Measurements from ENCODE around the gene MOAP1.
"Not testable (repeated sequence)": the region's sequence is repeated elsewhere in the genome, so short reads cannot be mapped to it uniquely, and the experiment has no call there.

MOAP1 gene

DNA sequence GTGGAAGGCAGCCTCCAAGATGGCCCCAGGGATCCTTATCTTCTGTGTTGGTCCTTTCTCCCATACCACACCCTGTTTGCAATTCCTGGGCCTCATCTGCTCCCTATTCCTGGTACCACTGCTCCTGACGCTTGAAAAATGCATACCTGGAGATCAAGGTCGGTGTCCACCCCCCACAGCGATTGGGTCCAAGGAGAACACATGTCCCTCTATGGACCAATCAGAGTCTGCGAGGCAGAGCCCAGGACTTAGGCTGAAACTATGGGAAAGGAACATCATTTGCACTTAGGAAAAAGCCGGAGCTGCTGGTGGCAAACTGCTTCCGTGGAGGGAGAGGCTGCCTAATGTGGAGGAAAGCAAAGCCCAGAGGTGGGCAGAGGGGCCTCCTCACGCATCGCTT is 35.7 kb downstream of the MOAP1 start:
- Histone ChIP-seq H3K4me3 (IDR thresholded peaks at IDR 0.05; ENCODE audit: insufficient read depth, low read depth, low read length) (no peak overlapping the region), H3K4me1 (ENCODE audit: low read depth, poor library complexity, severe bottlenecking) (no peaks in the 10 kb centered on the region), H3K27me3 (ENCODE audit: insufficient read depth, low read depth) (no peaks in the 10 kb centered on the region), H3K9ac (no peak overlapping the region), H4K20me1 (ENCODE audit: insufficient read depth) (no peaks in the 10 kb centered on the region), H2AFZ (ENCODE audit: low read depth) (no peak overlapping the region), H3K27ac (no peak overlapping the region), H3K36me3 (ENCODE audit: insufficient read depth) (no peaks in the 10 kb centered on the region), H3K79me2 (ENCODE audit: insufficient read depth, low read depth) (no peaks in the 10 kb centered on the region), H3K4me2 (no peak overlapping the region)
- TF ChIP-seq, protein P1, sequence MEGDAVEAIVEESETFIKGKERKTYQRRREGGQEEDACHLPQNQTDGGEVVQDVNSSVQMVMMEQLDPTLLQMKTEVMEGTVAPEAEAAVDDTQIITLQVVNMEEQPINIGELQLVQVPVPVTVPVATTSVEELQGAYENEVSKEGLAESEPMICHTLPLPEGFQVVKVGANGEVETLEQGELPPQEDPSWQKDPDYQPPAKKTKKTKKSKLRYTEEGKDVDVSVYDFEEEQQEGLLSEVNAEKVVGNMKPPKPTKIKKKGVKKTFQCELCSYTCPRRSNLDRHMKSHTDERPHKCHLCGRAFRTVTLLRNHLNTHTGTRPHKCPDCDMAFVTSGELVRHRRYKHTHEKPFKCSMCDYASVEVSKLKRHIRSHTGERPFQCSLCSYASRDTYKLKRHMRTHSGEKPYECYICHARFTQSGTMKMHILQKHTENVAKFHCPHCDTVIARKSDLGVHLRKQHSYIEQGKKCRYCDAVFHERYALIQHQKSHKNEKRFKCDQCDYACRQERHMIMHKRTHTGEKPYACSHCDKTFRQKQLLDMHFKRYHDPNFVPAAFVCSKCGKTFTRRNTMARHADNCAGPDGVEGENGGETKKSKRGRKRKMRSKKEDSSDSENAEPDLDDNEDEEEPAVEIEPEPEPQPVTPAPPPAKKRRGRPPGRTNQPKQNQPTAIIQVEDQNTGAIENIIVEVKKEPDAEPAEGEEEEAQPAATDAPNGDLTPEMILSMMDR (conservative IDR thresholded peaks at IDR 0.05; ENCODE audit: low read depth, low read length): no peak

DNA sequence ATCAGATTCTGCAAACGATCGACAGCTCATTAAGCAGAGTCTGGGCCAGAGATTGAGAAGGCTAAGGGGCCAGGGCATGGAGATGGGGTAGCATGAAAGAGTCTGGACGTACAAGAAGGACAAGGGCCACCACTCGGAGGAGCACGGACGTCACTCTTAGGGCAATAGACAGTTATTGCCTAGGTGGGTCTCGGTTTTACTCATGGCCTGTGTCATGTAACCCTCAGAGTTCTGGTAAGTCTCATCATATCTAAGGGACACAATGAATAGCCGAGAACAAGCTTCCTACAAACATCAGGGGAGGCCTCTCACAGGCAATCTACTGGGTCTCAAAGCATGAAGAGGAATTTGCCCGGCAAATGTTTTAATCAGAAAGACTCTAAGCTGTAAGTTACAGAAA is 38.6 kb downstream of the MOAP1 start:
- Histone ChIP-seq H2AFZ (ENCODE audit: low read depth) (no peak overlapping the region), H3K9ac (no peak overlapping the region), H3K4me1 (ENCODE audit: low read depth, poor library complexity, severe bottlenecking) (no peaks in the 10 kb centered on the region), H3K36me3 (ENCODE audit: insufficient read depth) (no peaks in the 10 kb centered on the region), H3K4me2 (no peak overlapping the region), H4K20me1 (ENCODE audit: insufficient read depth) (no peaks in the 10 kb centered on the region), H3K27ac (no peak overlapping the region), H3K79me2 (ENCODE audit: insufficient read depth, low read depth) (no peaks in the 10 kb centered on the region), H3K4me3 (IDR thresholded peaks at IDR 0.05; ENCODE audit: insufficient read depth, low read depth, low read length) (no peak overlapping the region), H3K27me3 (ENCODE audit: insufficient read depth, low read depth) (no peaks in the 10 kb centered on the region)
- TF ChIP-seq, protein P1 (conservative IDR thresholded peaks at IDR 0.05; ENCODE audit: low read depth, low read length): no peak

DNA sequence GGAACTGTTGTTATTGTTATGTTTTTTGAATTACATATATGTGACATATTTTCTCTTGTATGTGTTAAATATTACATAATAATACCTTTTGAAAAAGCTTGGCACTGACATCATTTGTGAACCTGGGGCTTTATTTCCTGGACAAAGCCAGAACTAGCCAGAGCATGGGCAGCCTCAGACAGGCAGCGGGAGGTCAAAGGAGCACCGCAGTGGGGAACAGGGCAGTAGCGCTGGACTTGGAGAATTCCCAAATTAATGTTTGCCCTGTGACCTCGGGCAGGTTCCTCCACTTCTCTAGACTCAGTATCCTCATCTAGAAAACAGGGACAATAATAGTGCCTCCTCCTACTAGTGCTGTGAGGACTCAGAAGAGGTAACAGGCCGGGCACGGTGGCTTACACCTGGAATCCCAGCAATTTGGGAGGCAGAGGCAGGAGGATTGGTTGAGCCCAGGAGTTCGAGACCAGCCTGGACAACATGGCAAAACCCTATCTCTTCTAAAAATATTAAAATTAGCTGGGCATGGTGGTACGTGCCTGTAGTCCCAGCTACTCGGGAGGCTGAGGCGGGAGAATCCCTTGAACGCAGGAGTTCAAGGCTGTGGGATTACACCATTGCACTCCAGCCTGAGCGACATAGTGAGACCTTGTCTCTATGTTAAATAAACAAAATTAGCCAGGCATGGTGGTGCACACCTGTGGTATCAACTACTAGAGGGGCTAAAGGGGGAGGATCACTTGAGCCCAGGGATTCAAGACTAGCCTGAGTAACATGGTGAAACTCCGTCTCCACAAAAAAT is 41.6 kb downstream of the MOAP1 start:
- H2AFZ ChIP-seq (ENCODE audit: low read depth): no peak overlapping the region
- TF ChIP-seq, protein P1 (conservative IDR thresholded peaks at IDR 0.05; ENCODE audit: low read depth, low read length): no peak
- H4K20me1 ChIP-seq (ENCODE audit: insufficient read depth): no peaks in the 10 kb centered on the region
- no peaks in the 10 kb centered on the region for H3K79me2 ChIP-seq (ENCODE audit: insufficient read depth, low read depth)
- H3K27ac ChIP-seq: no peak overlapping the region
- no peak overlapping the region for H3K4me3 ChIP-seq (IDR thresholded peaks at IDR 0.05; ENCODE audit: insufficient read depth, low read depth, low read length)
- H3K4me1 ChIP-seq (ENCODE audit: low read depth, poor library complexity, severe bottlenecking): peaks cover 4% of the 10 kb centered on the region
- no peaks in the 10 kb centered on the region for H3K36me3 ChIP-seq (ENCODE audit: insufficient read depth)
- H3K9ac ChIP-seq: no peak overlapping the region
- H3K4me2 ChIP-seq: no peak overlapping the region
- no peaks in the 10 kb centered on the region for H3K27me3 ChIP-seq (ENCODE audit: insufficient read depth, low read depth)

DNA sequence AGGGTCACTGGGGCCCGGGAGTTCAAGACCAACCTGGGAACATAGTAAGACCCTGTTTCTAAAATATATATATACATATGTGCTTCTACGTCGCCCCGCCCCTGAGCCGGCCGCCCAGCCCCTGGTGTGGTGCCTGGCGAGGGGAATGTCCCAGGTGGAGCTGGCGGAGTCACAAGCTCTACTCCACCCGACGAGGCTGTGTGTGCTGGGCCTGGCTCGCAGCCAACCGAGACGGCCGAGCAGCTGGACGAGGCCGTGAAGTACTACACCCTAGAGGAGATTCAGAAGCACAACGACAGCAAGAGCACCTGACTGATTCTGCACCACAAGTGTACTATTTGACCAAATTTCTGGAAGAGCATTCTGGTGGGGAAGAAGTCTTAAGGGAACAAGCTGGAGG is 46.8 kb downstream of the MOAP1 start:
- H2AFZ ChIP-seq (ENCODE audit: low read depth): no peak overlapping the region
- H3K27me3 ChIP-seq (ENCODE audit: insufficient read depth, low read depth): no peaks in the 10 kb centered on the region
- H3K4me2 ChIP-seq: no peak overlapping the region
- TF ChIP-seq, protein P1 (conservative IDR thresholded peaks at IDR 0.05; ENCODE audit: low read depth, low read length): no peak
- no peaks in the 10 kb centered on the region for H3K79me2 ChIP-seq (ENCODE audit: insufficient read depth, low read depth)
- H3K4me3 ChIP-seq (IDR thresholded peaks at IDR 0.05; ENCODE audit: insufficient read depth, low read depth, low read length): no peak overlapping the region
- H3K4me1 ChIP-seq (ENCODE audit: low read depth, poor library complexity, severe bottlenecking): peaks cover 4% of the 10 kb centered on the region
- no peaks in the 10 kb centered on the region for H3K36me3 ChIP-seq (ENCODE audit: insufficient read depth)
- H3K27ac ChIP-seq: no peak overlapping the region
- H3K9ac ChIP-seq: no peak overlapping the region
- H4K20me1 ChIP-seq (ENCODE audit: insufficient read depth): no peaks in the 10 kb centered on the region

DNA sequence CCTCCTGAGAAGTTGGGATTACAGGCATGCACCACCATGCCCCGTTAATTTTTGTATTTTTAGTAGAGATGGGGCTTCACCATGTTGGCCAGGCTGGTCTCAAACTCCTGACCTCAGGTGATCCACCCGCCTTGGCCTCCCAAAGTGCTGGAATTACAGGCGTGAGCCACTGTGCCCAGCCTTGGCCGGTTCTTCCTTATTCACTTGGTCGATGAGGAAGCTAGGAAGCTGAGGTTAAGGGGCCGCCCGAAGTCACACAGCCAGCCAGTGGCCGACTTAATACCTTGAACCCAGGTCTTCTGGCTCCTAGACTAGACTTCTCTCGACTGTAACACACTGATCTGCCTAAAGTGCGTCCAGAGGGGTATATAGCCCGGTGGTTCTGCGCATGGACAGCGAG is 48.2 kb downstream of the MOAP1 start:
- H3K79me2 ChIP-seq (ENCODE audit: insufficient read depth, low read depth); H3K9ac ChIP-seq: not testable (repeated sequence)

More for the DNA sequence above, 48.2 kb downstream of the MOAP1 start:
- not testable (repeated sequence) for H3K4me3 ChIP-seq (IDR thresholded peaks at IDR 0.05; ENCODE audit: insufficient read depth, low read depth, low read length); H3K27me3 ChIP-seq (ENCODE audit: insufficient read depth, low read depth); H2AFZ ChIP-seq (ENCODE audit: low read depth); H3K27ac ChIP-seq; H4K20me1 ChIP-seq (ENCODE audit: insufficient read depth); H3K36me3 ChIP-seq (ENCODE audit: insufficient read depth); H3K4me2 ChIP-seq
- peaks cover 13% of the 10 kb centered on the region for H3K4me1 ChIP-seq (ENCODE audit: low read depth, poor library complexity, severe bottlenecking)
